Activated CD4-positive, alpha-beta T cell treated with anti-CD3 and anti-CD28 coated beads, Interleukin-2, amount 10 ng/mL, durations not matched to agents 7 days and 5 days (primary cell): ENCODE results near the gene IER2. TPM values are rescaled to one million over a fixed set of nuclear protein-coding genes. Genes with fewer than 3 reads are reported as not detected.
A peak's percentile ranks its signal among the peaks of the same experiment; 100 is the strongest.
"Not testable (repeated sequence)": the region's sequence is repeated elsewhere in the genome, so short reads cannot be mapped to it uniquely, and the experiment has no call there.

Source experiments
- CTCF ChIA-PET: fragments of 350-600 bp; sonication (Branson Sonifier 250); formaldehyde crosslinking; loops from one replicate; lab custom pipeline; 2021; ENCODE audit warnings: antibody characterized with exemption; lab: Charles Lee
- POLR2A ChIA-PET: fragments of 350-600 bp; sonication (Branson Sonifier 250); formaldehyde crosslinking; loops from one replicate; lab custom pipeline; 2021; ENCODE audit warnings: antibody characterized with exemption; lab: Charles Lee
- DNase-seq: peaks from one replicate; pipeline ENCODE4 v3.0.0-alpha.2; 2020
- H3K27ac Mint-ChIP-seq: one replicate; pipeline ENCODE4 v1.8.0; 2021; ENCODE audit warnings: mild to moderate bottlenecking, moderate library complexity, mixed read lengths
- H3K27me3 Mint-ChIP-seq: one replicate; pipeline ENCODE4 v1.8.0; 2021; ENCODE audit warnings: mixed read lengths
- H3K36me3 Mint-ChIP-seq: one replicate; pipeline ENCODE4 v1.8.0; 2021; ENCODE audit warnings: low read depth, mixed read lengths
- H3K4me1 Mint-ChIP-seq: one replicate; pipeline ENCODE4 v1.8.0; 2021; ENCODE audit warnings: mixed read lengths
- H3K4me3 Mint-ChIP-seq: one replicate; pipeline ENCODE4 v1.8.0; 2021; ENCODE audit warnings: mild to moderate bottlenecking, moderate library complexity, mixed read lengths
- H3K9me3 Mint-ChIP-seq: one replicate; pipeline ENCODE4 v1.8.0; 2021; ENCODE audit warnings: mixed read lengths
- total RNA-seq, 2 experiments: library from RNA; stranded (reverse); gene quantifications; one replicate each; pipeline ENCODE4 v1.2.3, GENCODE V29; 2021

IER2 gene
- total RNA-seq, 2 experiments from 2014 or later, result 167 to 188 TPM

DNA sequence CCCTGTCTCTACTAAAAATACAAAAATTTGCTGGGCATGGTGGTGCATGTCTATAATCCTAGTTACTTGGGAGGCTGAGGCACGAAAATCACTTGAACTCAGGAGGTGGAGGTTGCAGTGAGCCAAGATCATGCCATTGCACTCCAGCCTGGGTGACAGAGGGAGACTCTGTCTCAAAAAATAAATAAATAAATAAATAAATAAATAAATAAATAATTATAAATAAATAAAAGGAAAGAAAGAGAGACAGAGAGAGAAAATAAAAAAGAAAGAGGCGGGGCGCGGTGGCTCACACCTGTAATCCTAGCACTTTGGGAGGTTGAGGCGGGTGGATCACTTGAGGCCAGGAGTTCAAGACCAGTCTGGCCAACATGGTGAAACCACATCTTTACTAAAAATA, 27.4 kb downstream of the IER2 start:
- not testable (repeated sequence) for H3K4me3 Mint-ChIP-seq, H3K27me3 Mint-ChIP-seq, DNase-seq, H3K9me3 Mint-ChIP-seq
- ChIA-PET POLR2A (interaction anchor here (1.0 kb wide), 1 partner anchor 23 kb away, joined by 6 read pairs; no protein-coding TSS in a partner anchor), CTCF (interaction anchor here (1.3 kb wide), 1 partner anchor 7 kb away, joined by 3 read pairs; no protein-coding TSS in a partner anchor)
- Mint-ChIP-seq H3K27ac (peak overlapping the region; percentile 25), H3K36me3 (peaks cover 12% of the 10 kb centered on the region), H3K4me1 (peaks cover 37% of the 10 kb centered on the region)

DNA sequence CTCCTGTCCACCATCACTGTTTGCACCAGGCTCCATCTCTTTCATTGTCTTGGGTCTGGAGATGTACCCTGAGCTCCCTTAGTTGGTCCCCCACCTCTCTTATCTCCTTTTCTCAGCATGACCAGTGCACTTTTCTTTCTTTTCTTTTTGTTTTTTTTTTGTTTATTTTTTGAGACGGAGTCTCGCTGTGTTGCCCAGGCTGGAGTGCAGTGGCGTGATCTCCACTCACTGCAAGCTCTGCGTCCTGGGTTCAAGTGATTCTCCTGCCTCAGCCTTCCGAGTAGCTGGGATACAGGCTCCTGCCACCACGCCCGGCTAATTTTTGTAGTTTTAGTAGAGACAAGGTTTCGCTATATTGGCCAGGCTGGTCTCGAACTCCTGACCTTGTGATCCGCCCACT, 28.1 kb downstream of the IER2 start:
- not testable (repeated sequence) for H3K9me3 Mint-ChIP-seq, DNase-seq, H3K27me3 Mint-ChIP-seq, H3K36me3 Mint-ChIP-seq, H3K4me3 Mint-ChIP-seq
- peak overlapping the region; percentile 36 for H3K27ac Mint-ChIP-seq
- ChIA-PET CTCF (interaction anchor here (0.6 to 1.3 kb wide), 2 partner anchors 8 to 201 kb away, joined by 3 to 6 read pairs; no protein-coding TSS in a partner anchor), POLR2A (interaction anchor here (1.0 kb wide), 1 partner anchor 24 kb away, joined by 6 read pairs; no protein-coding TSS in a partner anchor)
- peaks cover 30% of the 10 kb centered on the region for H3K4me1 Mint-ChIP-seq

DNA sequence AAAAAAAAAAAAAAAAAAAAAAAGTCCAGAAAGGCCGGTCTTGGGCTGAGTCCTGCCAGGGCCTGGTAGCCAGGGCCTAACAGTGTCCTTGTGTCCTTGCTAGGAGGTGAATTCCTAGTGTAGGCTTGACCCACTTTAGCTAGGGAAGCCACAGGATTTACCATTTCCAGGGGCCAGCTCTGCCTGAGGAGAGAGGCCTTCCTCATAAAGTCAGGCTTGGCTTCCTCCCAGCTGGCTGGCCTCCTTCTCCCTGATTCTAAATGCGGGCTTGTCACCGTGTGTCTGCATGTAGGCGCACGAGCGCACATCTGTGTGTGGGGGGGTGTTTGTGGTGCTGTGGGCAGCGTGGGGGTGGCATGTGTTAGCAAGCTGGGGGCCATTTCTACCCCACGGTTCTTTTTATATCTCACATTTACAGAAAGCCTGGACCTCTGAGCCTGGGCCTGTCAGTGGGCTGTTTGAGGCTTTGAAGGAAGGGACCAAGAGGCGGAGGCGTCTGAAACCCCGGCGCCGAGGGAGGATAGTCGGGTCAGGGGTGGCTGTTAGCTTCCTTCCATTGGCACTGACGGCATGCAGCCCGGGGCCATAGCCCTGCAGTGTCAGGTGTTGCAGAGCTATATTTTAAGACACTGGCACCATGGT, 31.7 kb downstream of the IER2 start:
- Mint-ChIP-seq H3K36me3 (peaks cover 2% of the 10 kb centered on the region), H3K4me3 (no peak overlapping the region), H3K4me1 (peaks cover 33% of the 10 kb centered on the region), H3K27me3 (no peaks in the 10 kb centered on the region), H3K27ac (peak overlapping the region; percentile 6), H3K9me3 (no peaks in the 10 kb centered on the region)
- no peak for DNase-seq
- ChIA-PET CTCF (interaction anchor here (0.6 to 3.1 kb wide), 6 partner anchors 11 to 678 kb away, joined by 3 to 26 read pairs (median 3); no protein-coding TSS in a partner anchor), POLR2A (no interaction called here)

DNA sequence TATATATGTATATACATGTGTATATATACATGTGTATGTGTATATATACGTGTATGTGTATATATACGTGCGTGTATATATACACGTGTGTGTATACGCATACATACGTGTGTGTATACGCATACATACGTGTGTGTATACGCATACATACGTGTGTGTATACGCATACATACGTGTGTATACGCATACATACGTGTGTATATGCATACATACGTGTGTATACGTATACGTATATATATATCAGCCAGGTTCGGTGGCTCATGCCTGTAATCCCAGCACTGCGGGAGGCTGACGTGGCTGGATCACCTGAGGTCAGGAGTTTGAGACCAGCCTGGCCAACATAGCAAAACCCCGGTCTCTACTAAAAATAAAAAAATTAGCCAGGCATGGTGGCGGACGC, 34.7 kb downstream of the IER2 start:
- DNase-seq, CTCF ChIA-PET, H3K4me3 Mint-ChIP-seq, H3K9me3 Mint-ChIP-seq, H3K36me3 Mint-ChIP-seq, H3K27me3 Mint-ChIP-seq, H3K27ac Mint-ChIP-seq: not testable (repeated sequence)
- POLR2A ChIA-PET, result interaction anchor here (0.7 kb wide), 1 partner anchor 392 kb away, joined by 3 read pairs; no protein-coding TSS in a partner anchor
- H3K4me1 Mint-ChIP-seq, result peaks cover 40% of the 10 kb centered on the region

DNA sequence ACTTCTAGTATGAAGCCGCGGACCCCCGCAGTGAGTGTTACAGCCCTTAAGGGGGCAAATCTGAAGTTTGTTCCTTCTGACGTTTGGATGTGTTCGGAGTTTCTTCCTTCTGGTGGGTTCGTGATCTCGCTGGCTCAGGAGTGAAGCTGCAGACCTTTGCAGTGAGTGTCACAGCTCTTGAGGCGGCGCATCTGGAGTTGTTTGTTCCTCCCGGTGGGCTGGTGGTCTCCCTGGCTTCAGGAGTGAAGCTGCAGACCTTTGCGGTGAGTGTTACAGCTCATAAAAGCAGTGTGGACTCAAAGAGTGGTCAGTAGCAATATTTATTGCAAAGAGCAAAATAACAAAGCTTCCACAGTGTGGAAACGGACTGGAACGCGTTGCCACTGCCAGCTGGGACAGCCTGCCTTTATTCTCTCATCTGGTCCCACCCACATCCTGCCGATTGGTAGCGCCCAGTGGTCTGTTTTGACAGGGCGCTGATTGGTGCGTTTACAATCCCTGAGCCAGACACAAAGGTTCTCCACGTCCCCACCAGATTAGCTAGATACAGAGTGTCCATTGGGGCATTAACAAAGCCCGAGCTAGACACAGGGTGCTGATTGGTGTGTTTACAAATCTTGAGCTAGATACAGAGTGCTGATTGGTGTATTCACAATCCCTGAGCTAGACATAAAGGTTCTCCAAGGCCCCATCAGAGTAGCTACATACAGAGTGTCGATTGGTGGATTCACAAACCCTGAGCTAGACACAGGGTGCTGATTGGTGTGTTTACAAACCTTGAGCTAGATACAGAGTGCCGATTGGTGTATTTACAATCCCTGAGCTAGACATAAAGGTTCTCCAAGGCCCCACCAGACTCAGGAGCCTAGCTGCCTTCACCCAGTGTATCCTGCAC, 35.8 kb downstream of the IER2 start:
- H3K36me3 Mint-ChIP-seq, POLR2A ChIA-PET, DNase-seq, H3K27ac Mint-ChIP-seq, H3K9me3 Mint-ChIP-seq, H3K4me3 Mint-ChIP-seq, H3K27me3 Mint-ChIP-seq: not testable (repeated sequence)
- CTCF ChIA-PET, result interaction anchor here (1.4 kb wide), 1 partner anchor 17 kb away, joined by 4 read pairs; no protein-coding TSS in a partner anchor
- H3K4me1 Mint-ChIP-seq, result peaks cover 32% of the 10 kb centered on the region

DNA sequence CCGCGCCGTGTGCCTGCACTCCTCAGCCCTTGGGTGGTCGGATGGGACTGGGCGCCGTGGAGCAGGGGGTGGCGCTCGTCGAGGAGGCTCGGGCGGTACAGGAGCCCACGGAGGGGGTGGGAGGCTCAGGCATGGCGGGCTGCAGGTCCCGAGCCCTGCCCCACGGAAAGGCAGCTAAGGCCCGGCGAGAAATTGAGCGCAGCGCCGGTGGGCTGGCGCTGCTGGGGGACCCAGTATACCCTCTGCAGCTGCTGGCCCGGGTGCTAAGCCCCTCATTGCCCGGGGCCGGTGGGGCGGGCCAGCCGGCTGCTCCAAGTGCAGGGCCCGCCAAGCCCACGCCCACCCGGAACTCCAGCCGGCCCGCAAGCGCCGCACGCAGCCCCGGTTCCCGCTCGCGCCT, 36.5 kb downstream of the IER2 start:
- H3K9me3 Mint-ChIP-seq, POLR2A ChIA-PET, H3K27me3 Mint-ChIP-seq, H3K27ac Mint-ChIP-seq, H3K36me3 Mint-ChIP-seq, H3K4me3 Mint-ChIP-seq, DNase-seq: not testable (repeated sequence)
- peaks cover 34% of the 10 kb centered on the region for H3K4me1 Mint-ChIP-seq
- CTCF ChIA-PET, result interaction anchor here (1.4 kb wide), 1 partner anchor 18 kb away, joined by 4 read pairs; no protein-coding TSS in a partner anchor

DNA sequence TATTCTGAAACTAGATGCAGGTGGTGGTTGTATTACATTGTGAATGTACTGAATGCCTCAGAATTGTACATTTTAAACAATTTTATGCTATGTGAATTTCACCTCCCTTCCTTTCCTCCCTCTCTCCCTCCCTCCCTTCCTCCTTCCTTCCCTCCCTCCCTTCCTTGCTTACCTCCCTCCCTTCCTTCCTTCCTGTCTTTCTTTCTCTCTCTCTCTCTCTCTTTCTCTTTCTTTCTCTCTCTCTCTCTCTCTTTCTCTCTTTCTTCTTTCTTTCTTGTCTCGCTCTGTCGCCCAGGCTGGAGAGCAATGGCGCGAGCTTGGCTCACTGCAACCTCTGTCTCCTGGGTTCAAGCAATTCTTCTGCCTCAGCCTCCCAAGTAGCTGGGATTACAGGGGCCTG, 37.2 kb downstream of the IER2 start:
- H3K36me3 Mint-ChIP-seq, result no peaks in the 10 kb centered on the region
- H3K4me3 Mint-ChIP-seq, result no peak overlapping the region
- H3K27ac Mint-ChIP-seq, result peak overlapping the region; percentile 78
- CTCF ChIA-PET, result no interaction called here
- H3K9me3 Mint-ChIP-seq, result no peaks in the 10 kb centered on the region
- H3K4me1 Mint-ChIP-seq, result peaks cover 28% of the 10 kb centered on the region
- H3K27me3 Mint-ChIP-seq, result no peaks in the 10 kb centered on the region
- DNase-seq, result no peak
- POLR2A ChIA-PET, result interaction anchor here (0.7 kb wide), 1 partner anchor 30 kb away, joined by 3 read pairs; no protein-coding TSS in a partner anchor

DNA sequence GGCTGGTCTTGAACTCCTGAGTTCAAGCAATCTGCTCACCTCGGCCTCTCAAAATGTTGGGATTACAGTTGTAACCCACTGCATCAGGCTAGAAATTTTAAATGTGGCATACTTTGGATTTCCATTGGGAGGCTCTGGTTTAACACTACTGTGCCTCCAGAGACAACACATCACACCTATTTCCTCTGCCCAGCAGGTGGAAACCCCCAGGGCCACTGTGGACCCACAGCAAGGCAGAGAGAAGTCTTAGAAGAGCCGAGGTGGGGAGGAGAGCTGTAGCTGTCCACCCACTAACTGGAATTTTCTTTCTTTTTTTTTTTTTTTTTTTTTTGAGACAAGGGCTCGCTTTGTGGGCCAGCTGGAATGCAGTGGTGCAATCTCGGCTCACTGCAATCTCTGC, 39.4 kb downstream of the IER2 start:
- CTCF ChIA-PET, result interaction anchor here (0.6 to 1.4 kb wide), 3 partner anchors 19 to 319 kb away, joined by 3 to 4 read pairs (median 3); no protein-coding TSS in a partner anchor
- H3K27me3 Mint-ChIP-seq, result no peaks in the 10 kb centered on the region
- no peaks in the 10 kb centered on the region for H3K9me3 Mint-ChIP-seq
- DNase-seq, result no peak
- H3K36me3 Mint-ChIP-seq, result no peaks in the 10 kb centered on the region
- no peak overlapping the region for H3K4me3 Mint-ChIP-seq
- H3K4me1 Mint-ChIP-seq, result peaks cover 39% of the 10 kb centered on the region
- POLR2A ChIA-PET, result no interaction called here
- no peak overlapping the region for H3K27ac Mint-ChIP-seq

DNA sequence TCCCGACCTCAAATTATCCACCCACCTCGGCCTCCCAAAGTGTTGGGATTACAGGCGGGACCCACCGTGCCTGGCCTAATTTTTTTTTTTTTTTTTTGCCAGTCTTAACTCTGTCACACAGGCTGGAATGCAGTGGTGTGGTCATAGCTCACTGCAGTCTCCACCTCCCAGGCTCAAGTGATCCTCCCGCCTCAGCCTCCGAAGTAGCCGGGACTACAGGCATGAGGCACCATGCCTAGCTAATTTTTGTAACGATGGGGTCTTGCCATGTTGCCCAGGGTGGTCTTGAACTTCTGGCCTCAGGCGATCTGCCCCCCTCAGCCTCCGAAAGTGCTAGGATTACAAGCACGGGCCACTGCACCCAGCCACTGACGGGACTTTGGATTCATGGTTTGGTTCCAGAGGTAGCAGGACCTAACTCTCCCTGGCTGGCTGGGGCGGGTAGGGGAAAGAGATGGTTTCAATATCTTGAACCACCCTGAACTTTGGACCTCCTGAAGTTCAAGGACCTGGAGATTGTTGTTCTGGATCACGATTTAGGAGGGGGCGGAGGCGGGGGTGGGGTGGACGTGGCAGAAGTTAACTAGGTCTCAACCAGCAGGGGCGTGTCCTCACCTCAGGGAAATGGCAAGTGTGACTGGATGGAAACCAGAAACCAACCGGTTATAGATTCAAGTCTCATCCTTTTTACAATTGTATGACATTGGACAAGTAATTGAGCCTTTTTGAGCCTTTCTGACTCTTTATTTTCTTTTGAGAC, 40.8 kb downstream of the IER2 start:
- peaks cover 47% of the 10 kb centered on the region for H3K4me1 Mint-ChIP-seq
- POLR2A ChIA-PET, result no interaction called here
- no peaks in the 10 kb centered on the region for H3K27me3 Mint-ChIP-seq
- CTCF ChIA-PET, result interaction anchor here (1.4 kb wide), 1 partner anchor 23 kb away, joined by 3 read pairs; no protein-coding TSS in a partner anchor
- no peak for DNase-seq
- no peaks in the 10 kb centered on the region for H3K9me3 Mint-ChIP-seq
- no peak overlapping the region for H3K4me3 Mint-ChIP-seq
- peak overlapping the region; percentile 31 for H3K27ac Mint-ChIP-seq
- H3K36me3 Mint-ChIP-seq, result no peaks in the 10 kb centered on the region

DNA sequence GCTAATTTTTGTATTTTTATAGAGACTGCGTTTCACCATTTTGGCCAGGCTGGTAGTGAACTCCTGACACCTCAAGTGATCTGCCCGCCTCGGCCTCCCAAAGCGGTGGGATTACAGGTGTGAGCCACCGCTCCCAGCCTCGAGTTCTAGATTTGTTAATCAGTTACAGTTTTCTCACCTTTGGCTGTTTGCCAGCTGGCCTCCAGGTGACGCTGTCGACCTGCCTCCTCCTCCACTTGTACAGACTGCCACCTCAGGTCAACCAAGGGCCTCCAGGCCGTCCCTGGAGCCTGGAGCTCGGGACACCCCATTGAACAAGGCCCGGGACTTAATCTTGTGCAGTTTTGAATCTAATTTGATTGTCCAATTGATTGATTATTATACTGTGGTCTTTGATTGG, 45.5 kb downstream of the IER2 start:
- H3K9me3 Mint-ChIP-seq, result no peaks in the 10 kb centered on the region
- ChIA-PET CTCF (interaction anchor here (0.9 to 3.8 kb wide), 14 partner anchors 10 to 230 kb away, joined by 3 to 26 read pairs (median 7); no protein-coding TSS in a partner anchor), POLR2A (no interaction called here)
- no peak overlapping the region for H3K4me3 Mint-ChIP-seq
- H3K4me1 Mint-ChIP-seq, result peaks cover 29% of the 10 kb centered on the region
- H3K27me3 Mint-ChIP-seq, result no peaks in the 10 kb centered on the region
- peak; percentile 55 for DNase-seq
- H3K27ac Mint-ChIP-seq, result peak overlapping the region; percentile 25
- H3K36me3 Mint-ChIP-seq, result no peaks in the 10 kb centered on the region

DNA sequence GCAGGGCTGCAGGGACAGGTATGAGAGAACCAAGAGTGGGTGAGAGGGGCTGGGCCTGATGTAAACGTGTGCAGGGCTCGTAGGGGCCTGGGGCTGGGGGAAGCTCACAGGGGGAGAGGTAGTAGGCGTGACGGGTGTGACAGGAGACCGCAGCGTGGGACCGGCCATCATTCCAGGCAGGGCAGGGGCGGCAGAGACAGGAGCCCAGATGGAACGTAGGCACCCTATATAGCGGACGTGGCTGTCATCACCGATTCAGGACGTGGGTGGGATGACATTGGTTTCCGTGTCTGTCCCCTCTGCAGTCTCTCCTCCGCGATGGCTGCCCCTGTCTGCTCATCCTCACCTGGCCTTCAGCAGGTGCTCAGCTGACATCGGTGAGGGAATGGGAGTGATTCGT, 48.4 kb downstream of the IER2 start:
- CTCF ChIA-PET, result no interaction called here
- Mint-ChIP-seq H3K4me1 (peaks cover 21% of the 10 kb centered on the region), H3K4me3 (no peak overlapping the region), H3K36me3 (no peaks in the 10 kb centered on the region), H3K27me3 (no peaks in the 10 kb centered on the region), H3K27ac (no peak overlapping the region), H3K9me3 (no peaks in the 10 kb centered on the region)
- DNase-seq, result no peak
- POLR2A ChIA-PET, result no interaction called here

DNA sequence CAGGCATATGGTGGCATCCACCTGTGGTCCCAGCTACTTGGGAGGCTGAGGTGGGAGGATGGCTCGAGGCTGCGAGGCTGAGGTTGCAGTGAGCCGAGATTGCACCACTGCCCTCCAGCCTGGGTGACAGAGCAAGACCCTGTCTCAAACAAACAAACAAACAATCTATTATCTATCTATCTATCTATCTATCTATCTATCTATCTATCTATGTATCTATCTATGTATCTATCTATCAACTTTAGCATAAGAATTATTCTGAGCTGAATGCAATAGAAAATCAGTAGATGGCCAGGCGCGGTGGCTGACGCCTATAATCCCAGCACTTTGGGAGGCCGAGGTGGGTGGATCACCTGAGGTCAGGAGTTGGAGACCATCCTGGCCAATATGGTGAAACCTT, 51.9 kb downstream of the IER2 start:
- H3K4me1 Mint-ChIP-seq, H3K36me3 Mint-ChIP-seq, H3K9me3 Mint-ChIP-seq, H3K27me3 Mint-ChIP-seq, CTCF ChIA-PET, H3K27ac Mint-ChIP-seq, H3K4me3 Mint-ChIP-seq, POLR2A ChIA-PET, DNase-seq: not testable (repeated sequence)
